Thymus (tissue), 11 donors: ENCODE measurements around the gene KCNIP3. TPM values are rescaled to one million over a fixed set of nuclear protein-coding genes. Genes with fewer than 3 reads are reported as not detected.

Experiments used
- DNase-seq, 9 donors: peaks; one replicate each; pipeline ENCODE4 v3.0.0-alpha.2; 2013; ENCODE audit warnings: low spot score in 9 of 9, low read depth in 6 of 9, missing footprints in 1 of 9
- H3K27ac ChIP-seq, 2 donors: one replicate each; pipeline ENCODE4 v1.5.1; 2013; ENCODE audit warnings: control low read depth in 1 of 2, low read depth in 1 of 2, low read length in 1 of 2, mild to moderate bottlenecking in 1 of 2, moderate library complexity in 1 of 2
- H3K27me3 ChIP-seq, 2 donors: one replicate each; pipeline ENCODE4 v1.5.1; 2013; ENCODE audit warnings: low read length in 1 of 2; ENCODE audit not compliant: control insufficient read depth in 2 of 2, insufficient read depth in 1 of 2
- H3K36me3 ChIP-seq, 2 donors: one replicate each; pipeline ENCODE4 v1.5.1; 2013; ENCODE audit warnings: low read length in 1 of 2, mild to moderate bottlenecking in 1 of 2, moderate library complexity in 1 of 2; ENCODE audit not compliant: control insufficient read depth in 2 of 2, insufficient read depth in 2 of 2
- H3K4me1 ChIP-seq, 2 donors: one replicate each; pipeline ENCODE4 v1.5.1; 2013; ENCODE audit warnings: low read length in 2 of 2; ENCODE audit not compliant: control insufficient read depth in 2 of 2, insufficient read depth in 2 of 2
- H3K4me3 ChIP-seq, 2 donors: one replicate each; pipeline ENCODE4 v1.5.1; 2013; ENCODE audit warnings: low read length in 2 of 2, control low read depth in 1 of 2, mild to moderate bottlenecking in 1 of 2
- H3K9me3 ChIP-seq, 2 donors: one replicate each; pipeline ENCODE4 v1.5.1; 2013; ENCODE audit warnings: low read length in 1 of 2, mild to moderate bottlenecking in 1 of 2; ENCODE audit not compliant: control insufficient read depth in 2 of 2, insufficient read depth in 1 of 2
- WGBS: extraction: QIAGEN DNeasy Blood & Tissue Kit; methylation state at CpG from one replicate; pipeline ENCODE4 v1.1.7; 2013; 5-methylcytosine and 5-hydroxymethylcytosine counted together
- polyA plus RNA-seq: library from polyadenylated mRNA; stranded (reverse); fragments of 200-250 nt; gene quantifications from one replicate; pipeline ENCODE4 v1.2.3, GENCODE V29; 2013
- total RNA-seq: library from RNA; stranded (reverse); fragments of 120-200 nt; gene quantifications from one replicate; pipeline ENCODE4 v1.2.4, GENCODE V29; 2013
- donor health status: healthy.

KCNIP3 gene
- total and polyA plus RNA-seq, 2 donors: 5.3 to 21.4 TPM

- WGBS: 97% methylated on average over 14 of the region's 14 CpGs
- DNase-seq: no peak
Observed at GRCh38 chr2:95329401-95329800, 32.3 kb downstream of the KCNIP3 start.

GRCh38 chr2:95329891-95330793 is 33.0 kb downstream of the KCNIP3 start:
- Histone ChIP-seq H3K36me3 (no peaks in the 10 kb centered on the region), H3K27ac (no peak overlapping the region), H3K9me3 (no peaks in the 10 kb centered on the region), H3K27me3 (peaks cover 0 to 5% of the 10 kb centered on the region in 2 donors), H3K4me1 (peaks cover 0 to 12% of the 10 kb centered on the region in 2 donors), H3K4me3 (no peak overlapping the region)
- 93% methylated on average over 23 of the region's 23 CpGs for WGBS
- no peak for DNase-seq

More at GRCh38 chr2:95329401-95329800, 32.3 kb downstream of the KCNIP3 start:
- Histone ChIP-seq H3K9me3 (no peaks in the 10 kb centered on the region), H3K4me1 (peaks cover 0 to 11% of the 10 kb centered on the region in 2 donors), H3K4me3 (no peak overlapping the region), H3K36me3 (no peaks in the 10 kb centered on the region), H3K27ac (no peak overlapping the region), H3K27me3 (peaks cover 0 to 5% of the 10 kb centered on the region in 2 donors)

- Histone ChIP-seq H3K4me1 (peaks cover 0 to 12% of the 10 kb centered on the region in 2 donors), H3K27ac (no peak overlapping the region), H3K9me3 (no peaks in the 10 kb centered on the region), H3K27me3 (peaks cover 0 to 5% of the 10 kb centered on the region in 2 donors), H3K36me3 (no peaks in the 10 kb centered on the region), H3K4me3 (no peak overlapping the region)
- no peak for DNase-seq
- WGBS: 92% methylated on average over 11 of the region's 11 CpGs
Observed at GRCh38 chr2:95330794-95331338, 33.7 kb downstream of the KCNIP3 start.

GRCh38 chr2:95331606-95332005 is 34.5 kb downstream of the KCNIP3 start:
- no peaks in the 10 kb centered on the region for H3K9me3 ChIP-seq
- H3K27me3 ChIP-seq: peaks cover 0 to 5% of the 10 kb centered on the region in 2 donors
- WGBS: 90% methylated on average over 10 of the region's 10 CpGs
- H3K4me3 ChIP-seq: no peak overlapping the region
- no peak for DNase-seq
- no peak overlapping the region for H3K27ac ChIP-seq
- H3K4me1 ChIP-seq: peaks cover 0 to 12% of the 10 kb centered on the region in 2 donors
- no peaks in the 10 kb centered on the region for H3K36me3 ChIP-seq

- H3K4me3 ChIP-seq: no peak overlapping the region
- H3K4me1 ChIP-seq: peaks cover 0 to 12% of the 10 kb centered on the region in 2 donors
- 96% methylated on average over 8 of the region's 8 CpGs for WGBS
- peaks cover 0 to 8% of the 10 kb centered on the region in 2 donors for H3K27me3 ChIP-seq
- no peaks in the 10 kb centered on the region for H3K9me3 ChIP-seq
- no peaks in the 10 kb centered on the region for H3K36me3 ChIP-seq
- no peak for DNase-seq
- H3K27ac ChIP-seq: no peak overlapping the region
Observed at GRCh38 chr2:95332036-95332435, 34.9 kb downstream of the KCNIP3 start.

- 93% methylated on average over 7 of the region's 7 CpGs for WGBS
- H3K4me3 ChIP-seq: no peak overlapping the region
- no peak for DNase-seq
Observed at GRCh38 chr2:95333056-95333455, 35.9 kb downstream of the KCNIP3 start.

GRCh38 chr2:95333888-95334338 is 36.8 kb downstream of the KCNIP3 start:
- 86% methylated on average over 11 of the region's 11 CpGs for WGBS
- DNase-seq: peak in 2 of 9 donors; percentile 9 to 35
- Histone ChIP-seq H3K4me1 (peaks cover 0 to 12% of the 10 kb centered on the region in 2 donors), H3K4me3 (no peak overlapping the region), H3K27ac (peak overlapping the region in 1 of 2 donors; percentile 68), H3K27me3 (peaks cover 0 to 11% of the 10 kb centered on the region in 2 donors), H3K9me3 (peaks cover 0 to 4% of the 10 kb centered on the region in 2 donors), H3K36me3 (no peaks in the 10 kb centered on the region)

More at GRCh38 chr2:95333056-95333455, 35.9 kb downstream of the KCNIP3 start:
- Histone ChIP-seq H3K27ac (peak overlapping the region in 1 of 2 donors; percentile 68), H3K36me3 (no peaks in the 10 kb centered on the region), H3K27me3 (peaks cover 0 to 11% of the 10 kb centered on the region in 2 donors), H3K4me1 (peaks cover 0 to 12% of the 10 kb centered on the region in 2 donors), H3K9me3 (peaks cover 0 to 4% of the 10 kb centered on the region in 2 donors)

- peaks cover 0 to 4% of the 10 kb centered on the region in 2 donors for H3K9me3 ChIP-seq
- peaks cover 0 to 12% of the 10 kb centered on the region in 2 donors for H3K4me1 ChIP-seq
- H3K27me3 ChIP-seq: peaks cover 0 to 11% of the 10 kb centered on the region in 2 donors
- 98% methylated on average over 1 of the region's 1 CpG for WGBS
- DNase-seq: no peak
- no peaks in the 10 kb centered on the region for H3K36me3 ChIP-seq
- H3K4me3 ChIP-seq: no peak overlapping the region
- no peak overlapping the region for H3K27ac ChIP-seq
Observed at GRCh38 chr2:95334916-95335641, 37.9 kb downstream of the KCNIP3 start.
